A549 (cell line): ENCODE results near the gene ZBTB2.

Experiments
- CBX2 ChIP-seq: fragments of 200-600 bp; sonication (generic); IDR thresholded peaks from 2 replicates; pipeline ENCODE4 v1.6.1; 2016; ENCODE audit warnings: low read depth, mild to moderate bottlenecking, borderline replicate concordance
- CBX8 ChIP-seq: fragments of 200-600 bp; sonication (generic); IDR thresholded peaks from 2 replicates; pipeline ENCODE4 v1.6.1; 2016
- CEBPB ChIP-seq, 2 experiments: fragments of >200 bp in 1 of 2; sonication (Bioruptor Twin) in 1 of 2; formaldehyde crosslinking in 1 of 2; IDR thresholded peaks; 2 replicates each; pipeline ENCODE4 v1.6.1; 2012 to 2016
- CHD2 ChIP-seq: fragments of 150-350 bp; IDR thresholded peaks from 2 replicates; pipeline ENCODE4 v1.6.1; 2014; ENCODE audit warnings: low read length; ENCODE audit not compliant: partially characterized antibody
- CTCF ChIP-seq: fragments of >200 bp; sonication (Bioruptor Twin); formaldehyde crosslinking; IDR thresholded peaks from 3 replicates; pipeline ENCODE4 v1.5.1; 2016
- EHMT2 ChIP-seq: fragments of 200-600 bp; sonication (generic); IDR thresholded peaks from 2 replicates; pipeline ENCODE4 v1.6.1; 2016; ENCODE audit warnings: antibody characterized with exemption, low read depth, mild to moderate bottlenecking, moderate library complexity
- POLR2A ChIP-seq: IDR thresholded peaks from 2 replicates; pipeline ENCODE4 v1.6.1; 2012; ENCODE audit warnings: mild to moderate bottlenecking, low read length

- peak; percentile 27; the same call in 2 of the 3 replicates for TF ChIP-seq CTCF
- no peak for TF ChIP-seq EHMT2
- TF ChIP-seq POLR2A, result no peak
- TF ChIP-seq CEBPB (IDR thresholded peaks at IDR 0.05), result no peak
- no peak for TF ChIP-seq CBX8
- no peak for TF ChIP-seq CBX2
- TF ChIP-seq CHD2, result no peak
These were observed 49.6 kb upstream of the ZBTB2 start for GRCh38 chr6:151440930-151441329.
